ENCODE results near the gene SEPTIN1. TPM values are rescaled to one million over a fixed set of nuclear protein-coding genes. Genes with fewer than 3 reads are reported as not detected.

The SEPTIN1 gene
- total and polyA plus RNA-seq, 2 of the 13 experiments (the other 11 are each of a cell fraction or from before 2014, with no cell fraction given) = 0.18 to 0.67 TPM

- TF ChIP-seq ZSCAN22 (CRISPR knock-in tag; IDR thresholded peaks at IDR 0.05) = peak; percentile 63; the same call in 1 of the 2 replicates
- no peak for TF ChIP-seq ZNF251 (CRISPR knock-in tag; IDR thresholded peaks at IDR 0.05)
- no peak for TF ChIP-seq ZNF549 (CRISPR knock-in tag; IDR thresholded peaks at IDR 0.05)
- peak; percentile 65; the same call in 1 of the 2 replicates for TF ChIP-seq ZNF761 (CRISPR knock-in tag; conservative IDR thresholded peaks at IDR 0.05)
- no peak; the same call in 1 of the 2 replicates for TF ChIP-seq ZNF567 (CRISPR knock-in tag; IDR thresholded peaks at IDR 0.05; ENCODE audit: borderline replicate concordance)
- TF ChIP-seq ZNF660 (CRISPR knock-in tag; IDR thresholded peaks at IDR 0.05; ENCODE audit: borderline replicate concordance, low read depth) = no peak
- peak; percentile 16 for TF ChIP-seq MED8 (CRISPR knock-in tag; IDR thresholded peaks at IDR 0.05; ENCODE audit: insufficient replicate concordance)
- TF ChIP-seq ZNF513 (CRISPR knock-in tag; conservative IDR thresholded peaks at IDR 0.05) = no peak
- peak; percentile 90; the same call in 1 of the 2 replicates for TF ChIP-seq ZNF580 (CRISPR knock-in tag; IDR thresholded peaks at IDR 0.05; ENCODE audit: borderline replicate concordance, low read depth)
- no peak for TF ChIP-seq STAT6 (CRISPR knock-in tag; IDR thresholded peaks at IDR 0.05; ENCODE audit: borderline replicate concordance)
- no peak for TF ChIP-seq PRDM15 (CRISPR knock-in tag; IDR thresholded peaks at IDR 0.05)
- peak; percentile 99 for TF ChIP-seq SP4 (CRISPR knock-in tag; IDR thresholded peaks at IDR 0.05)
- TF ChIP-seq ZNF598 (CRISPR knock-in tag; IDR thresholded peaks at IDR 0.05; ENCODE audit: borderline replicate concordance) = peak; percentile 93; the same call in 1 of the 2 replicates
- TF ChIP-seq FOXK2 (IDR thresholded peaks at IDR 0.05) = peak; percentile 20; the same call in 1 of the 2 replicates
- peak; percentile 82; the same call in 1 of the 2 replicates for TF ChIP-seq TFDP1 (CRISPR knock-in tag; IDR thresholded peaks at IDR 0.05; ENCODE audit: borderline replicate concordance)
- TF ChIP-seq ZFP36L2 (CRISPR knock-in tag; IDR thresholded peaks at IDR 0.05) = no peak
- TF ChIP-seq ZNF225 (CRISPR knock-in tag; IDR thresholded peaks at IDR 0.05) = no peak
- peak; percentile 85; the same call in 1 of the 2 replicates for TF ChIP-seq FLYWCH1 (CRISPR knock-in tag; IDR thresholded peaks at IDR 0.05)
These were observed 24.9 kb upstream of the SEPTIN1 start, which contains the start of gene ZNF771 (continued) for GRCh38 chr16:30407102-30407803.
